HCT116 (cell line): ENCODE measurements around the gene PRPH2. TPM values are rescaled to one million over a fixed set of nuclear protein-coding genes. Genes with fewer than 3 reads are reported as not detected.
"Not testable (repeated sequence)": the region's sequence is repeated elsewhere in the genome, so short reads cannot be mapped to it uniquely, and the experiment has no call there.

ENCODE experiments used
- ATAC-seq: fragments of 200-7000 bp; cut with Tn5 transposase; 2 replicates; pipeline ENCODE4 v1.9.1; 2020; ENCODE audit warnings: mild to moderate bottlenecking, moderate library complexity
- BruUV-seq: library from RNA; stranded (reverse); fragments of 400-500 nt; replicated peaks from 2 replicates; lab custom pipeline; 2021; lab: Mats Ljungman, UMichigan
- CTCF ChIA-PET: fragments of 300-600 bp; sonication (Branson Sonifier 250); formaldehyde crosslinking; loops from one replicate; lab custom pipeline; 2021; ENCODE audit warnings: antibody characterized with exemption; lab: Charles Lee
- POLR2A ChIA-PET: fragments of 300-600, 350-600 bp; sonication (Branson Sonifier 250); formaldehyde crosslinking; loops from one replicate; lab custom pipeline; 2021; ENCODE audit warnings: antibody characterized with exemption; lab: Charles Lee
- RAD21 ChIA-PET, 2 experiments: fragments of 300-600 bp; sonication (Branson Sonifier 250); formaldehyde crosslinking; loops; one replicate each; lab custom pipeline; 2023; ENCODE audit warnings: low total read pairs in 2 of 2; ENCODE audit not compliant: uncharacterized antibody in 2 of 2, unreplicated experiment in 2 of 2, low non-redundant PET in 1 of 2; lab: Charles Lee
- DNase-seq: peaks from one replicate; pipeline ENCODE4 v3.0.0-alpha.2; 2010; ENCODE audit warnings: low read depth, low spot score
- H2AFZ ChIP-seq: fragments of 200-600 bp; shearing (Covaris generic), sonication (generic); 2 replicates; pipeline ENCODE4 v1.6.1; 2017; ENCODE audit warnings: low read depth, mixed run types, mixed read lengths, antibody characterized with exemption, low read length; ENCODE audit not compliant: poor library complexity, severe bottlenecking
- H3K27ac ChIP-seq: 2 replicates; pipeline ENCODE4 v1.5.1; 2012; ENCODE audit warnings: low read depth, low read length
- H3K27me3 ChIP-seq: fragments of 200-600 bp; sonication (generic); 2 replicates; pipeline ENCODE4 v1.6.1; 2016; ENCODE audit warnings: mixed run types, low read length, mixed read lengths; ENCODE audit not compliant: insufficient read depth
- H3K36me3 ChIP-seq, 2 experiments: fragments of 200-500 bp in 1 of 2; fragments of 200-600 bp in 1 of 2; sonication (Bioruptor generic) in 1 of 2; sonication (generic) in 1 of 2; 2 replicates each; pipeline versions ENCODE4 v1.5.1 to v1.6.1; 2014 to 2016; ENCODE audit warnings: low read length in 2 of 2, inconsistent platforms in 1 of 2, mixed read lengths in 1 of 2, mixed run types in 1 of 2; ENCODE audit not compliant: insufficient read depth in 2 of 2, control insufficient read depth in 1 of 2
- H3K4me1 ChIP-seq, 2 experiments: fragments of 200-600 bp in 1 of 2; sonication (generic) in 1 of 2; 2 replicates each; pipeline versions ENCODE4 v1.5.1 to v1.6.1; 2012 to 2017; ENCODE audit warnings: low read length in 2 of 2, inconsistent platforms in 1 of 2, mild to moderate bottlenecking in 1 of 2, mixed read lengths in 1 of 2, mixed run types in 1 of 2, moderate library complexity in 1 of 2; ENCODE audit not compliant: insufficient read depth in 2 of 2, control insufficient read depth in 1 of 2
- H3K4me2 ChIP-seq: fragments of 200-600 bp; sonication (generic); 2 replicates; pipeline ENCODE4 v1.6.1; 2017; ENCODE audit warnings: mixed run types, low read length, mixed read lengths
- H3K4me3 ChIP-seq, 2 experiments: fragments of 200-600 bp in 1 of 2; sonication (generic) in 1 of 2; replicated peaks in 1 of 2; 2 replicates each; pipeline ENCODE4 v1.5.1; 2011 to 2016; ENCODE audit warnings: low read length in 2 of 2, control low read depth in 1 of 2, low read depth in 1 of 2, mild to moderate bottlenecking in 1 of 2, mixed read lengths in 1 of 2, mixed run types in 1 of 2
- H3K79me2 ChIP-seq: fragments of 200-600 bp; sonication (generic); 2 replicates; pipeline ENCODE4 v1.6.1; 2017; ENCODE audit warnings: mild to moderate bottlenecking, mixed run types, low read length, moderate library complexity, mixed read lengths; ENCODE audit not compliant: insufficient read depth
- H3K9ac ChIP-seq: fragments of 200-600 bp; sonication (generic); 2 replicates; pipeline ENCODE4 v1.6.1; 2016; ENCODE audit warnings: low read length, mixed read lengths
- H3K9me2 ChIP-seq: fragments of 200-600 bp; sonication (generic), shearing (Covaris generic); 2 replicates; pipeline ENCODE4 v1.6.1; 2017; ENCODE audit warnings: mixed run types, mild to moderate bottlenecking, moderate library complexity; ENCODE audit not compliant: insufficient read depth
- H3K9me3 ChIP-seq, 2 experiments: fragments of 200-500 bp in 1 of 2; fragments of 200-600 bp in 1 of 2; sonication (Bioruptor generic) in 1 of 2; sonication (generic) in 1 of 2; 2 replicates each; pipeline ENCODE4 v1.6.1; 2014 to 2017; ENCODE audit warnings: low read length in 2 of 2, mixed read lengths in 2 of 2, inconsistent platforms in 1 of 2, low read depth in 1 of 2, mild to moderate bottlenecking in 1 of 2, mixed run types in 1 of 2, moderate library complexity in 1 of 2; ENCODE audit not compliant: control insufficient read depth in 1 of 2, insufficient read depth in 1 of 2
- H4K20me1 ChIP-seq: fragments of 200-600 bp; sonication (generic), shearing (Covaris generic); 2 replicates; pipeline ENCODE4 v1.6.1; 2017; ENCODE audit warnings: mixed run types, mild to moderate bottlenecking, moderate library complexity; ENCODE audit not compliant: insufficient read depth
- CBX3 ChIP-seq: IDR thresholded peaks from 2 replicates; pipeline ENCODE4 v1.6.1; 2012; ENCODE audit warnings: low read depth
- EZH2phosphoT487 ChIP-seq: fragments of 200-600 bp; IDR thresholded peaks from 2 replicates; pipeline ENCODE4 v1.6.1; 2018; ENCODE audit warnings: antibody characterized with exemption, borderline replicate concordance
- JUND ChIP-seq: IDR thresholded peaks from 2 replicates; pipeline ENCODE4 v1.6.1; 2012
- POLR2AphosphoS5 ChIP-seq: IDR thresholded peaks from 2 replicates; pipeline ENCODE4 v1.6.1; 2011; ENCODE audit warnings: mild to moderate bottlenecking, low read depth, low read length, moderate library complexity
- TCF7L2 ChIP-seq: IDR thresholded peaks from 2 replicates; pipeline ENCODE4 v1.7.0; 2011; ENCODE audit warnings: borderline replicate concordance, inconsistent platforms; ENCODE audit not compliant: insufficient read depth, insufficient read length; ENCODE audit errors: extremely low read depth
- ZFX ChIP-seq: fragments of 450-650 bp; IDR thresholded peaks from 2 replicates; pipeline ENCODE4 v1.6.1; 2017
- intact Hi-C: fragments of 100-400 bp; cut with micrococcal nuclease; formaldehyde crosslinking; loops from 2 replicates; pipeline ENCODE4 v1.10.0; 2022
- total RNA-seq: library from RNA; stranded (reverse); gene quantifications from one replicate; pipeline ENCODE4 v1.2.1, GENCODE V29; 2021; ENCODE audit not compliant: unreplicated experiment

Gene PRPH2
- total RNA-seq, 1 experiment from 2014 or later: not detected

DNA sequence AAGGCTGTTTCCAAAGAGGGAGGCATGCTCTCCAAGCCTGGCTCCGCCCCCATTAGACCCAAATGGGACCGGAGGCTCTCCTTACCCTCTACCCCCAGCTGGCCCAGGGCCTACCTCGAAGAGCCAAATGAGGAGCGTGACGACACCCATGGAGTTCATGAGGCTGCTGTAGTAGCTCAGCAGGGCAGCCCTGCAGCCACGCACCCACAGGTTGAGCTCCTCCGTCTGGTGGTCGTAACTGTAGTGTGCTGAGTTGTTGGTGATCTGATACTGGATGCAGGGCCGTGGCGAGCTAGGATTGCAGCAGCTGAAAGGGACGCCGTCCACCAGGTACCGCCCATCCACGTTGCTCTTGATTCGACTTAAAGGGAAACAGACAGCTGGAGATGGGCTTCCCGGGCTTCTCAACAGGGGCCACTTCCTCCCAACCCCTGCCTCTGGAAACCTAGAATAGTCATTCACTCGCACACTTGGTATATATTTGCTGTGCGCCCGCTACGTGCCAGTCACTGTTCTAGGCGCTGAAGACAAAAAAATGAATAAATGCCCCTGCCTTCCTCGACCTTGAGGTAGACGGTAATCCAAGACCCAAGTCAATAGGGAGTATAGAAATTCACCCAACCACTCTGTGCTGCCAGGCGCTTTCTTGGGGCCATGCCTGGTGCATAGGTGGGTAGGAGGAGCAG, 18.0 kb downstream of the PRPH2 start:
- H3K9me3 ChIP-seq: no peaks in the 10 kb centered on the region
- no TSS peak for BruUV-seq
- no peaks in the 10 kb centered on the region for H3K36me3 ChIP-seq
- H3K4me3 ChIP-seq: no peak overlapping the region
- no peak overlapping the region for H2AFZ ChIP-seq
- H4K20me1 ChIP-seq: no peaks in the 10 kb centered on the region
- DNase-seq: no peak
- H3K4me1 ChIP-seq: peaks cover 0 to 15% of the 10 kb centered on the region in 2 experiments; a peak in 2 of 4 replicates
- ChIA-PET RAD21 (no interaction called here), POLR2A (interaction anchor here (1.0 kb wide), 1 partner anchor 175 kb away, joined by 3 read pairs; the partner anchor contains the start of gene RPL7L1)
- H3K27ac ChIP-seq: no peak overlapping the region
- TF ChIP-seq TCF7L2 (no peak), EZH2phosphoT487 (no peak), JUND (no peak), POLR2AphosphoS5 (no peak), ZFX (no peak), CBX3 (no peak)
- TF ChIP-seq, all 23 proteins: peak for 0
- no peak overlapping the region for H3K4me2 ChIP-seq
- intact Hi-C loops: no loop called here
- H3K27me3 ChIP-seq: no peaks in the 10 kb centered on the region
- no peak for ATAC-seq
- CTCF ChIA-PET: no interaction called here
- H3K9ac ChIP-seq: no peak overlapping the region
- no peaks in the 10 kb centered on the region for H3K9me2 ChIP-seq
- H3K79me2 ChIP-seq: no peaks in the 10 kb centered on the region

DNA sequence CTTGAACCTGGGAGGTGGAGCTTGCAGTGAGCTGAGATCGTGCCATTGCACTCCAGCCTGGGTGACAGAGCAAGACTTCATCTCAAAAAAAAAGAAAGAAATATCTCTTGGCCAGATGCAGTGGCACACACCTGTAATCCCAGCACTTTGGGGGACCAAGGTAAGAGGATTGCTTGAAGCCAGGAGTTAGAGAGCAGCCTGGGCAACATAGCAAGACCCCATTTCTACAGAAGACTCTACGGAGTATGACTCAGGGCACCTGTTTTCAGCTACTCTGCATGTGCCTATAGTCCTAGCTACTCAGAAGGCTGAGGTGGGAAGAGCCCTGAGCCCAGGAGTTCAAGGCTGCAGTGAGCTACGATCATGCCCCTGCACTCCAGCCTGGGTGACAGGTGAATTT, 19.6 kb downstream of the PRPH2 start:
- H3K9me3 ChIP-seq, ATAC-seq, H3K9me2 ChIP-seq, H3K27ac ChIP-seq, CTCF ChIA-PET, POLR2A ChIA-PET, H3K27me3 ChIP-seq, intact Hi-C loops, BruUV-seq, H2AFZ ChIP-seq, DNase-seq, H3K36me3 ChIP-seq, H3K9ac ChIP-seq, H3K4me3 ChIP-seq, RAD21 ChIA-PET, H3K79me2 ChIP-seq, H4K20me1 ChIP-seq, H3K4me2 ChIP-seq: not testable (repeated sequence)
- peaks cover 0 to 15% of the 10 kb centered on the region in 2 experiments; a peak in 2 of 4 replicates for H3K4me1 ChIP-seq
